Kidney (tissue), 22 donors: ENCODE measurements around the gene P2RY10. TPM values are rescaled to one million over a fixed set of nuclear protein-coding genes. Genes with fewer than 3 reads are reported as not detected.

Source experiments
- DNase-seq, 5 donors: peaks; one replicate each; pipeline ENCODE4 v3.0.0-alpha.2; 2013 to 2020
- FAIRE-seq: peaks from 2 replicates; lab custom pipeline; 2012; peaks lifted over from hg19 to GRCh38; lab: Jason Lieb, UNC
- H3K27ac ChIP-seq, 2 donors: one replicate each; pipeline ENCODE4 v1.7.0; 2013; ENCODE audit warnings: low read depth in 2 of 2, low read length in 2 of 2, inconsistent platforms in 1 of 2
- H3K27me3 ChIP-seq: one replicate; pipeline ENCODE4 v1.7.1; 2013; ENCODE audit warnings: low read length, inconsistent platforms; ENCODE audit not compliant: control insufficient read depth, insufficient read depth
- H3K36me3 ChIP-seq, 3 donors: one replicate each; pipeline versions ENCODE4 v1.7.0 to v1.7.1; 2013; ENCODE audit warnings: low read length in 3 of 3, control low read depth in 1 of 3, inconsistent platforms in 1 of 3; ENCODE audit not compliant: insufficient read depth in 3 of 3, control insufficient read depth in 2 of 3
- H3K4me1 ChIP-seq, 3 donors: one replicate each; pipeline versions ENCODE4 v1.7.0 to v1.7.1; 2013; ENCODE audit warnings: low read length in 3 of 3, inconsistent platforms in 1 of 3, low read depth in 1 of 3; ENCODE audit not compliant: control insufficient read depth in 2 of 3, insufficient read depth in 2 of 3
- H3K4me3 ChIP-seq, 3 donors: one replicate each; pipeline versions ENCODE4 v1.7.0 to v1.8.1; 2013; ENCODE audit warnings: low read length in 3 of 3, control low read depth in 1 of 3, inconsistent platforms in 1 of 3
- H3K9ac ChIP-seq, 3 donors: one replicate each; pipeline versions ENCODE4 v1.7.0 to v1.7.1; 2013; ENCODE audit warnings: low read length in 3 of 3, control low read depth in 1 of 3, inconsistent platforms in 1 of 3
- H3K9me3 ChIP-seq, 3 donors: one replicate each; pipeline versions ENCODE4 v1.7.0 to v1.7.1; 2013; ENCODE audit warnings: low read length in 3 of 3, control low read depth in 1 of 3, inconsistent platforms in 1 of 3; ENCODE audit not compliant: control insufficient read depth in 2 of 3, insufficient read depth in 1 of 3
- CTCF ChIP-seq: IDR thresholded peaks from 3 replicates; pipeline ENCODE4 v1.5.1; 2012; ENCODE audit warnings: mild to moderate bottlenecking, moderate library complexity, borderline replicate concordance; ENCODE audit not compliant: insufficient read depth; ENCODE audit errors: extremely low read depth
- intact Hi-C: fragments of 100-400 bp; cut with DNase I; formaldehyde crosslinking; loops from one replicate; pipeline ENCODE4 v1.11.1; 2022
- long read RNA-seq, 10 donors: library from polyadenylated mRNA in 1 of 10; unstranded in 1 of 10; transcript quantifications; one replicate each; pipeline ENCODE4 v2.0.0 and lab custom pipeline, GENCODE V29; 2021 to 2026
- polyA plus RNA-seq: library from polyadenylated mRNA; stranded (reverse); fragments of 350-450 nt; fragmentation: Illumina TruSeq; extraction: RNeasy Lipid Tissue Mini Kit (QIAGEN cat#74804); gene quantifications from one replicate; pipeline ENCODE4 v1.2.3, GENCODE V29; 2014; ENCODE audit warnings: low read depth, low replicate concordance; ENCODE audit not compliant: insufficient read depth
- total RNA-seq: library from RNA; stranded (reverse); fragmentation: NEBNext Ultra II Directional; extraction: Animal tissue kit (Norgen Biotek cat#: 25700); gene quantifications from one replicate; pipeline ENCODE4 v1.2.1, GENCODE V29; 2021
- donor health status: control.
- donor health status: control.
- donor health status: control.
- donor health status: control.
- donor health status: control.
- donor health status: DM: yes; HTN: yes; CAD: no.
- donor health status: Normal renal cell carcinoma (clear cell type).

P2RY10 gene
- total RNA-seq = 1.9 TPM
- polyA plus RNA-seq = not detected
- long read RNA-seq, donor 1 = 0 reads
- long read RNA-seq, donor 2 = 0 reads
- long read RNA-seq, donor 3 = 0 reads
- long read RNA-seq, donor 4 = 0 reads
- long read RNA-seq, donor 5 = 0 reads
- long read RNA-seq, donor 6 = 0 reads
- long read RNA-seq, donor 7 = 0 reads
- long read RNA-seq, donor 8 = 0 reads
- long read RNA-seq, donor 9 = 0 reads
- long read RNA-seq, donor 10 = 0 reads

GRCh38 chrX:78945186-78945912 is at the start of gene P2RY10:
Gene P2RY10 (plus strand): TSS chrX:78945391. CDS start chrX:78960521, 15,130 bp downstream.
- Histone ChIP-seq H3K9me3 (no peaks in the 10 kb centered on the region), H3K4me3 (no peak within 1 kb of the TSS), H3K4me1 (no peaks in the 10 kb centered on the region), H3K9ac (no peak within 1 kb of the TSS), H3K36me3 (no peaks in the 10 kb centered on the region), H3K27ac (no peak within 1 kb of the TSS), H3K27me3 (no peaks in the 10 kb centered on the region)
- no peak for DNase-seq
- TF ChIP-seq CTCF = no peak
- intact Hi-C loops = no loop called here
- FAIRE-seq = no peak

GRCh38 chrX:78922754-78923153 is 22.4 kb upstream of the P2RY10 start:
- no peak for TF ChIP-seq CTCF
- Histone ChIP-seq H3K27me3 (no peaks in the 10 kb centered on the region), H3K9me3 (no peaks in the 10 kb centered on the region), H3K9ac (no peak overlapping the region), H3K36me3 (no peaks in the 10 kb centered on the region), H3K4me3 (no peak overlapping the region), H3K4me1 (no peaks in the 10 kb centered on the region), H3K27ac (no peak overlapping the region)
- FAIRE-seq (no peak), DNase-seq (no peak)
- intact Hi-C loops = no loop called here

- Histone ChIP-seq H3K4me1 (no peaks in the 10 kb centered on the region), H3K9ac (no peak overlapping the region), H3K4me3 (no peak overlapping the region), H3K36me3 (no peaks in the 10 kb centered on the region), H3K27me3 (no peaks in the 10 kb centered on the region), H3K9me3 (no peaks in the 10 kb centered on the region), H3K27ac (no peak overlapping the region)
- intact Hi-C loops = no loop called here
- FAIRE-seq (peak; percentile 41), DNase-seq (no peak)
- TF ChIP-seq CTCF = no peak
These were observed 21.8 kb upstream of the P2RY10 start for GRCh38 chrX:78923198-78924015.
